SK-N-SH (cell line): Measurements from ENCODE around the gene MYO10. TPM values are rescaled to one million over a fixed set of nuclear protein-coding genes. Genes with fewer than 3 reads are reported as not detected.

Experiments used
- CTCF ChIA-PET: fragments of 300-600, 350-600 bp; formaldehyde crosslinking; extraction: SDS; loops from one replicate; lab custom pipeline; 2021; lab: Yijun Ruan, JAX
- POLR2A ChIA-PET: fragments of 350-600 bp; sonication (Branson Sonifier 250); formaldehyde crosslinking; extraction: SDS; loops from one replicate; lab custom pipeline; 2020; ENCODE audit warnings: antibody characterized with exemption, inconsistent platforms; lab: Yijun Ruan, JAX
- DNase-seq: peaks from one replicate; pipeline ENCODE4 v3.0.0; 2012
- H2AFZ ChIP-seq: fragments of 200-600 bp; sonication (generic); 2 replicates; pipeline ENCODE4 v1.8.1; 2016; ENCODE audit warnings: antibody characterized with exemption, mild to moderate bottlenecking, low read depth
- H3F3A ChIP-seq: fragments of 200-600 bp; sonication (generic); replicated peaks from 2 replicates; pipeline ENCODE3; 2016; ENCODE audit warnings: antibody characterized with exemption, mild to moderate bottlenecking; ENCODE audit not compliant: insufficient read depth
- H3K27ac ChIP-seq, 2 experiments: fragments of 200-500 bp in 1 of 2; fragments of 200-600 bp in 1 of 2; sonication (Bioruptor generic) in 1 of 2; sonication (generic), shearing (Covaris generic) in 1 of 2; 2 replicates each; pipeline versions ENCODE4 v1.5.1 to v1.6.1; 2014 to 2016; ENCODE audit warnings: low read depth in 2 of 2, inconsistent platforms in 1 of 2, low read length in 1 of 2, mild to moderate bottlenecking in 1 of 2, mixed read lengths in 1 of 2
- H3K27me3 ChIP-seq: fragments of 200-600 bp; sonication (generic), shearing (Covaris generic); 2 replicates; pipeline ENCODE4 v1.6.1; 2016; ENCODE audit warnings: mixed run types; ENCODE audit not compliant: insufficient read depth
- H3K36me3 ChIP-seq, 2 experiments: fragments of 200-500 bp in 1 of 2; fragments of 200-600 bp in 1 of 2; sonication (Bioruptor generic) in 1 of 2; sonication (generic) in 1 of 2; replicated peaks in 1 of 2; 2 replicates each; pipeline versions ENCODE3 to v1.5.1; 2014 to 2016; ENCODE audit warnings: low read length in 1 of 2, mild to moderate bottlenecking in 1 of 2; ENCODE audit not compliant: insufficient read depth in 2 of 2, control insufficient read depth in 1 of 2
- H3K4me1 ChIP-seq, 2 experiments: fragments of 200-500 bp in 1 of 2; fragments of 200-600 bp in 1 of 2; sonication (Bioruptor generic) in 1 of 2; sonication (generic), shearing (Covaris generic) in 1 of 2; 2 replicates each; pipeline versions ENCODE4 v1.5.1 to v1.6.1; 2014 to 2016; ENCODE audit warnings: low read depth in 1 of 2, low read length in 1 of 2, mixed run types in 1 of 2; ENCODE audit not compliant: insufficient read depth in 2 of 2, control insufficient read depth in 1 of 2
- H3K4me2 ChIP-seq: fragments of 200-600 bp; sonication (generic), shearing (Covaris generic); 2 replicates; pipeline ENCODE4 v1.6.1; 2017; ENCODE audit warnings: mixed run types
- H3K4me3 ChIP-seq, 2 experiments: fragments of 200-500 bp in 1 of 2; fragments of 200-600 bp in 1 of 2; sonication (Bioruptor generic) in 1 of 2; sonication (generic), shearing (Covaris generic) in 1 of 2; 2 replicates each; pipeline versions ENCODE4 v1.5.1 to v1.8.1; 2014 to 2016; ENCODE audit warnings: low read depth in 2 of 2, inconsistent platforms in 1 of 2, low read length in 1 of 2, mild to moderate bottlenecking in 1 of 2, mixed read lengths in 1 of 2, moderate library complexity in 1 of 2
- H3K79me2 ChIP-seq: fragments of 200-600 bp; sonication (generic); 2 replicates; pipeline ENCODE4 v1.8.1; 2017; ENCODE audit warnings: mild to moderate bottlenecking; ENCODE audit not compliant: insufficient read depth
- H3K9ac ChIP-seq: fragments of 200-600 bp; sonication (generic); 2 replicates; pipeline ENCODE4 v1.6.1; 2017; ENCODE audit warnings: mixed run types
- H3K9me2 ChIP-seq: fragments of 200-600 bp; sonication (generic); 2 replicates; pipeline ENCODE4 v1.6.1; 2017; ENCODE audit warnings: mixed run types
- H3K9me3 ChIP-seq: fragments of 200-600 bp; sonication (generic); 2 replicates; pipeline ENCODE4 v1.6.1; 2017; ENCODE audit warnings: mixed run types, mild to moderate bottlenecking, moderate library complexity
- H4K20me1 ChIP-seq: fragments of 200-600 bp; sonication (generic); 2 replicates; pipeline ENCODE4 v1.6.1; 2017; ENCODE audit warnings: mild to moderate bottlenecking, mixed run types; ENCODE audit not compliant: insufficient read depth
- CHD2 ChIP-seq: fragments of 150-350 bp; IDR thresholded peaks from 2 replicates; pipeline ENCODE4 v1.6.1; 2018; ENCODE audit warnings: low read length; ENCODE audit not compliant: partially characterized antibody
- FOSL2 ChIP-seq: IDR thresholded peaks from 2 replicates; pipeline ENCODE4 v1.4.0; 2012; ENCODE audit warnings: low read depth, mild to moderate bottlenecking, moderate library complexity, borderline replicate concordance
- GABPA ChIP-seq: IDR thresholded peaks from 2 replicates; pipeline ENCODE4 v1.4.0; 2012; ENCODE audit warnings: low read depth, mild to moderate bottlenecking
- GATA2 ChIP-seq: sonication (generic); formaldehyde crosslinking; IDR thresholded peaks from 2 replicates; pipeline ENCODE4 v1.5.0; 2020; ENCODE audit warnings: mild to moderate bottlenecking, missing genetic modification reagents
- MXI1 ChIP-seq: IDR thresholded peaks from 2 replicates; pipeline ENCODE4 v1.6.1; 2012; ENCODE audit warnings: mild to moderate bottlenecking, low read depth, low read length, improper control_type of control experiment
- NRF1 ChIP-seq: IDR thresholded peaks from 2 replicates; pipeline ENCODE4 v1.6.1; 2012; ENCODE audit warnings: low read depth, mild to moderate bottlenecking, low read length
- RCOR1 ChIP-seq: fragments of 150-350 bp; IDR thresholded peaks from 2 replicates; pipeline ENCODE4 v1.6.1; 2017; ENCODE audit warnings: antibody characterized with exemption, low read length
- SIN3A ChIP-seq: IDR thresholded peaks from 2 replicates; pipeline ENCODE4 v1.6.1; 2012; ENCODE audit warnings: low read depth, mild to moderate bottlenecking, low read length, moderate library complexity, borderline replicate concordance
- TCF12 ChIP-seq: IDR thresholded peaks from 2 replicates; pipeline ENCODE4 v1.4.0; 2012
- TEAD4 ChIP-seq: IDR thresholded peaks from 2 replicates; pipeline ENCODE4 v1.4.0; 2012; ENCODE audit warnings: mild to moderate bottlenecking, borderline replicate concordance; ENCODE audit not compliant: insufficient read depth
- YY1 ChIP-seq: IDR thresholded peaks from 2 replicates; pipeline ENCODE4 v1.4.0; 2012; ENCODE audit warnings: low read depth, mild to moderate bottlenecking
- WGBS: methylation state at CpG from one replicate; pipeline ENCODE4 v1.1.6; 2017; ENCODE audit warnings: low lambda C conversion rate; 5-methylcytosine and 5-hydroxymethylcytosine counted together
- polyA plus RNA-seq, 3 experiments: library from polyadenylated mRNA; depleted of rRNA; stranded (reverse); fragments of >200 nt; gene quantifications; 2 replicates each; pipeline ENCODE4 v1.2.3, GENCODE V29; 2012
- TF ChIP-seq, protein P1 (sequence below): IDR thresholded peaks from 2 replicates; pipeline ENCODE4 v1.4.0; 2012; ENCODE audit warnings: low read depth
- TF ChIP-seq, protein P2 (sequence below): fragments of 150-350 bp; IDR thresholded peaks from 2 replicates; pipeline ENCODE4 v1.6.1; 2017; ENCODE audit warnings: antibody characterized with exemption, low read length, low read depth, borderline replicate concordance
- TF ChIP-seq, protein P3 (sequence below): IDR thresholded peaks from 2 replicates; pipeline ENCODE4 v1.4.0; 2012; ENCODE audit warnings: low read depth, borderline replicate concordance

MYO10 gene
- polyA plus RNA-seq, 1 of the 3 experiments (the other 2 are of a cell fraction) = 8.1 TPM

DNA sequence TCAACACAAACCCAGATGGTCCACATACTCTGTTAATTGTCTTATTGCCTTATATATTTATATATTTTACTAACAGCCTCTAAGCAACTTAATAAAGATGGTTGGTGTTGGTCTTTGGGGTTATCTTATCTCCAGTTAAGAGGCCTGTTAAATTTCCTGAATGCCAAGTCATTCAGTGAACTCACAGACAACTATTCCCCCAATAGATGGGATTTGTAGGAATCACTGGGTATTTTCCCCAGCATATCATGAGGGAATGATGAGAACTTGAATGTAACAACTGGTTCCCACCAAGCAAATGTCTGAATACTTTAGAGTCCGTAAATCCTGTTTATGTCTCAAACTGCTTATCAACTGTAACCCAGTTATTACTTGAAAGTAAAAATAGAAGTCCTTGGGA is 276.6 kb downstream of the MYO10 start:
- Histone ChIP-seq H4K20me1 (peaks cover 2% of the 10 kb centered on the region; the same call in 1 of the 2 replicates), H3K4me3 (no peak overlapping the region), H2AFZ (no peak overlapping the region), H3K4me1 (peaks cover 0 to 3% of the 10 kb centered on the region in 2 experiments; a peak in 1 of 4 replicates), H3K36me3 (peaks cover 0 to 15% of the 10 kb centered on the region in 2 experiments), H3K27me3 (no peaks in the 10 kb centered on the region), H3K79me2 (no peaks in the 10 kb centered on the region), H3F3A (peaks cover 4% of the 10 kb centered on the region), H3K9me2 (no peaks in the 10 kb centered on the region), H3K9ac (no peak overlapping the region), H3K4me2 (no peak overlapping the region), H3K9me3 (no peaks in the 10 kb centered on the region), H3K27ac (no peak overlapping the region)
- WGBS = 100% methylated on average over 1 of the region's 1 CpG
- POLR2A ChIA-PET = no interaction called here
- no peak for DNase-seq
- no peak for TF ChIP-seq GATA2
- CTCF ChIA-PET = interaction anchor here (0.7 to 1.4 kb wide), 2 partner anchors 132 to 1483 kb away, joined by 3 read pairs; no protein-coding TSS in a partner anchor

DNA sequence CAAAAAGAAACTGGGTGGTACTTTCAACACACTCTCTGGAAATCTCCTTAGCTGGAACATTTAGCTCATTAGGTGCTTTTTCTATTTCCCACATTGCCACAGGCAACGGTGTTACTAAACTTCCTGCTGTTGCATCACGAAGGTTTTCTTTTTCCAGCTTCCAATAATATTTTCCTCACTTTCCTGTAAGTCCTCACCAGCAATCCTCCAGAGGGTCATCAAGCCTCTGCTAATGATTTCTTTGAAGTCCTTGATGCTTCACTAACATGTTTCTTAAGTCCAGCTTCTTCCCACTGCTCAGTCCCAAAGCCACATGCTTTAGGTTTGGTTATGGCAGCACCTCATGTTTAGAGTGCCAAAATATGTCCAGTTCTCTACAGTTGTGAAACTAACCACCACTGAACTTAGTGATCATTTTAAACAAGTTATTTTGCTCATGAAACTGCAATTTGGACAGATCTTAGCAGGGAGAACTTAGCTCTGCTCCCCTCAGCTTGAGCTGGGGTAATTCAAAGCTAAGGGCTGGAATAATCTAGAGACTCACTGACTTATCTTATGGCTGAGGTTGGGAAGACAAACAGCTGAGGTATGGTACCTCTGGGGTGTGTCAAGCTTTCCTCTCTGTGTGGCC is 279.4 kb downstream of the MYO10 start:
- Histone ChIP-seq H3K27me3 (no peaks in the 10 kb centered on the region), H3K27ac (no peak overlapping the region), H2AFZ (no peak overlapping the region), H3K79me2 (no peaks in the 10 kb centered on the region), H3K4me2 (no peak overlapping the region), H4K20me1 (no peaks in the 10 kb centered on the region), H3K4me1 (no peaks in the 10 kb centered on the region), H3K9me2 (no peaks in the 10 kb centered on the region)
- DNase-seq = no peak
- TF ChIP-seq MXI1 = no peak
- no peak for TF ChIP-seq FOSL2
- TF ChIP-seq CHD2 = no peak
- TF ChIP-seq, protein P1, sequence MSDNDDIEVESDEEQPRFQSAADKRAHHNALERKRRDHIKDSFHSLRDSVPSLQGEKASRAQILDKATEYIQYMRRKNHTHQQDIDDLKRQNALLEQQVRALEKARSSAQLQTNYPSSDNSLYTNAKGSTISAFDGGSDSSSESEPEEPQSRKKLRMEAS = no peak
- TF ChIP-seq GATA2 = no peak
- TF ChIP-seq NRF1 = no peak
- TF ChIP-seq GABPA = no peak
- TF ChIP-seq, protein P2, sequence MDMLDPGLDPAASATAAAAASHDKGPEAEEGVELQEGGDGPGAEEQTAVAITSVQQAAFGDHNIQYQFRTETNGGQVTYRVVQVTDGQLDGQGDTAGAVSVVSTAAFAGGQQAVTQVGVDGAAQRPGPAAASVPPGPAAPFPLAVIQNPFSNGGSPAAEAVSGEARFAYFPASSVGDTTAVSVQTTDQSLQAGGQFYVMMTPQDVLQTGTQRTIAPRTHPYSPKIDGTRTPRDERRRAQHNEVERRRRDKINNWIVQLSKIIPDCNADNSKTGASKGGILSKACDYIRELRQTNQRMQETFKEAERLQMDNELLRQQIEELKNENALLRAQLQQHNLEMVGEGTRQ = no peak
- TF ChIP-seq, protein P3, sequence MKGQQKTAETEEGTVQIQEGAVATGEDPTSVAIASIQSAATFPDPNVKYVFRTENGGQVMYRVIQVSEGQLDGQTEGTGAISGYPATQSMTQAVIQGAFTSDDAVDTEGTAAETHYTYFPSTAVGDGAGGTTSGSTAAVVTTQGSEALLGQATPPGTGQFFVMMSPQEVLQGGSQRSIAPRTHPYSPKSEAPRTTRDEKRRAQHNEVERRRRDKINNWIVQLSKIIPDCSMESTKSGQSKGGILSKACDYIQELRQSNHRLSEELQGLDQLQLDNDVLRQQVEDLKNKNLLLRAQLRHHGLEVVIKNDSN = no peak
- no peak for TF ChIP-seq YY1
- TF ChIP-seq TEAD4 = no peak
- no peak for TF ChIP-seq SIN3A
- no peak for TF ChIP-seq TCF12
- no peak for TF ChIP-seq RCOR1
- TF ChIP-seq, all 33 proteins: peak for 0
- H3K9ac ChIP-seq = no peak overlapping the region
- no peak overlapping the region for H3K4me3 ChIP-seq
- POLR2A ChIA-PET = no interaction called here
- CTCF ChIA-PET = interaction anchor here (1.0 to 3.2 kb wide), 2 partner anchors 10 to 17 kb away, joined by 4 to 20 read pairs; no protein-coding TSS in a partner anchor
- H3K36me3 ChIP-seq = no peaks in the 10 kb centered on the region
- no peaks in the 10 kb centered on the region for H3K9me3 ChIP-seq
- no peaks in the 10 kb centered on the region for H3F3A ChIP-seq
- WGBS = 46% methylated on average over 2 of the region's 2 CpGs
